NCI-H2227 treated with DMSO at 0.1 percent for 48 hours (cell line): Measurements from ENCODE around the gene SLC4A1.
A peak's percentile ranks its signal among the peaks of the same experiment; 100 is the strongest.

ENCODE experiments used
- DNase-seq: peaks from one replicate; lab custom pipeline; 2025; lab: John Stamatoyannopoulos, UW

The SLC4A1 gene

DNA sequence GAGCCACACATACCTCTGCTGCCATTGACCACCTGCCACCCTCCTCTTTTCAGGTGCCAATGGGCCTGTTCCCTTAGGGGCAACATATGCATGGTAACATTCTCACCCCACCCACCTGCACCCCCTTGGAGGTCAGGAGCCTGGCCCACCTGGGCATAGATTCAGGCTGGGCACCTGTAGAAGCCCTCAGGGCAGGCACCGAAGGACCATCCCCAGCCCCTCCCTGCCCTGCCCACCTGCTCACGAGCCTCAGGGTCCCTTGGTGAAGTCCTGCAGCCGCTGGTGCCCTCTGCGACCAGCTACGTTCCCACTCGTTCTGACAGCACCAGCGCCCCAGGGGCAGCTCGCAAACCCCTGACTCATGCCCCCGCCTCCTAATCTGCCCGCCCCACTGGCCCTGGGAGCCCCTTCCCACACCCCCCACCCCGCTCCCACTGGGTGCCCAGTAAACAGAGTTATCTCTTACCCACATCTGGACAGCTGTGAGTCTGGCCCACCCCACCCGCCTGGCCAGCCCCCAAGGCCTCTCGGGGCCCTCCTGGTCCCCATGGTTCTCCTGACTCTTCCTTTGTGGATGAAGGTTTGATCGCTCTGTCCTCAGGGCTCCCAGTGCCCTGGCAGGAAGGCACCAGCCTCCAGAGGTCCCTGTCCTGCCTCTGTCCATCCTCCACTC lies at the start of gene SLC4A1:
TSS of gene SLC4A1 (minus strand) at position 318 of the 673 bp plus-strand sequence. CDS start 5,269 bp downstream, outside the sequence.
- DNase-seq, result no peak

- no peak for DNase-seq
Measured at GRCh38 chr17:44317545-44317944, 49.6 kb upstream of the SLC4A1 start.

GRCh38 chr17:44315760-44316731 lies 48.1 kb upstream of the SLC4A1 start:
- DNase-seq, result no peak

DNA sequence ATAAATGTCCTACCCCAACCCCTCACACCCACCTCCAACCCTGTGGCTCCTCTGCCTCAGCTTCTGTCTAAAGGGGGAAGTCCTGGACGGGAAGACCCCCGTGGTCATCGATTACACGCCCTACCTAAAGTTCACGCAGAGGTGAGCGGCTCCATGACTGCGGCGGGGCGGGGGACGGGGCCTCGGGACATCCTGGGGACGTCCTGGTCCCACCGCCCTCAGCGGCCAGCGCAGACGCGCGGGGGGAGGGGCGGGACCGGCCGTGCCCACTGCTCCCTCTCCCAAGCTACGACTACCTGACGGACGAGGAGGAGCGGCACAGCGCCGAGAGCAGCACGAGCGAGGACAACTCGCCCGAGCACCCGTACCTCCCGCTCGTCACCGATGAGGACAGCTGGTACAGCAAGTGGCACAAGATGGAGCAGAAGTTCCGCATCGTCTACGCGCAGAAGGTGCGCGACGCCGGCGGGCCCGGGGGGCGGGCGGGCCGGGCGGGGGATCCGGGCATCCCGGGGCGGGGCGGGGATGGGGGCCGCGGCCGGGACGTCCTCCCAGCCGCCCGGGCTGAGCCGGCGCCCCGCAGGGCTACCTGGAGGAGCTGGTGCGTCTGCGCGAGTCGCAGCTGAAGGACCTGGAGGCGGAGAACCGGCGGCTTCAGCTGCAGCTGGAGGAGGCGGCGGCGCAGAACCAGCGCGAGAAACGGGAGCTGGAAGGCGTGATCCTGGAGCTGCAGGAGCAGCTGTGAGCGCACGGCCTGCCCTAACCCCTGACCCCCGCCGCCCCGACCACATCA lies 47.1 kb upstream of the SLC4A1 start:
- no peak for DNase-seq

- DNase-seq, result no peak
Measured at GRCh38 chr17:44314524-44314868, 46.6 kb upstream of the SLC4A1 start.

DNA sequence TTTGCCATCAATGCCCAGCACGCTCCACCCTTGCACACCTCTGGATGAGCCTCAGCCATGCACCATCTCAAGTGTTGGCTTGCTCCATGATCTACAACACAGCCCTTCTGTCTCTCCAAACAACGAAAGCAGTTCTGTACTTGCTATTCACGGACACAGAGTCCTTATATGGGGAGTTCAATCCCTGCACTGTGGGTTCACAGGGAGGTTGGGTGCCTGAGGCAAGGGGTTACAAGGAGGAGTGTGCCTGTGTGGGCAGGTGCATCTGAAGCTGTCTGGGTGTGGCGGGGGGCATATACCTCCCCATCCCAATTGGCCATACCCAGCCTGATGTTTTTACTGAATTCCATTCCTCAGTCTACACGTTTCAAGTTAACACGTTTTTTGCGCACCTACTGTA lies 46.1 kb upstream of the SLC4A1 start:
- DNase-seq, result no peak

DNA sequence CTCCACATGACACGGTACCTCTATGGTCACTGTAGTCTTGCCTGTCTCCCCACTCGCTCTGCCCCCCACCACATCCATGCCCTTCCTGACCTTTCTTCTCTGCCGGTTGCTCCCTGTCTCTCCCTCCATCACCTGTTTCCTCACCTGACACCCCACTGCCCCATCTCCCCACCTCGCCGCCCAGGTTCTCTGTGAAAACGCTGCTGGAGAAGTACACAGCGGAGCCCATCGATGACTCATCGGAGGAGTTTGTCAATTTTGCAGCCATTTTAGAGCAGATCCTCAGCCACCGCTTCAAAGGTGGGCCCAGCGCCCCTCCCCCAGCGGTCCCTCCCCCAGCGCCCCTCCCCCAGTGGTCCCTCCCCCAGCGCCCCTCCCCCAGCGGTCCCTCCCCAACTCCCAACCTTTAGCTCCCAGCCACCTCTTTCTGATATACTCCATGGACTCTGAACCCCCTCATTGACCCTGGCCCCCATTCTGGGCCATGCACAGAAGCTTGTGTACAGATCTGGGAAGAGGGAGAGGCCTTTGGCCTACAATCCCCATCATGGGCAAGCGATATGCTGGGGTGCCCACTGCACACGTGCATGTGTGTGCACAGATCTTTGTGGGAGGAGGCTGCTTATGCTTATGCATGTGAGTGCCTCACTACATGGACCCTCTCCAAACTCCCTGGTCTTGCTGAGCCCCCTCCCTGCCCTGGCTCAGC lies 44.6 kb upstream of the SLC4A1 start:
- no peak for DNase-seq

- DNase-seq, result no peak
Measured at GRCh38 chr17:44311562-44312181, 43.7 kb upstream of the SLC4A1 start.

- DNase-seq, result no peak
Measured at GRCh38 chr17:44310609-44311376, 42.9 kb upstream of the SLC4A1 start.

DNA sequence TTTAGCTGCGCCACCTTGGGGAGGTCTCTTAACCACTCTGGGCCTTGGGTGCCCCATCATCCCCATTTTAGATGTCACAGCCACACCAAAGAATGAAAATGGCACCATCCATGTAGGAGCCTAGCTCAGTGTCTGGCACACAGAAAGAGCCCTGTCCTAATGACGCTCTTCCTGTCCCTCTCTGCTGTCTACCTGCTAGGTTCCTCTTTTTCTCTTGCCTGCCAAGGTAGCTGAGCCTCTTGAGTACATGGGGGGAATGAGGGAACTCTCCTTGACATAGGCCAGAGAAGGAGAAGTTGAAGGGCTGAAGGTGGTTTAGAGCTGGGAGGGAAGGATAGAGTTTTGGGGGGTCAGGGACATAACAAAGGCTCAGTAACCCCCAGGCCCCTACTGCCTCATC lies 42.3 kb upstream of the SLC4A1 start:
- DNase-seq, result no peak

- DNase-seq, result no peak
Measured at GRCh38 chr17:44309472-44309871, 41.5 kb upstream of the SLC4A1 start.

DNA sequence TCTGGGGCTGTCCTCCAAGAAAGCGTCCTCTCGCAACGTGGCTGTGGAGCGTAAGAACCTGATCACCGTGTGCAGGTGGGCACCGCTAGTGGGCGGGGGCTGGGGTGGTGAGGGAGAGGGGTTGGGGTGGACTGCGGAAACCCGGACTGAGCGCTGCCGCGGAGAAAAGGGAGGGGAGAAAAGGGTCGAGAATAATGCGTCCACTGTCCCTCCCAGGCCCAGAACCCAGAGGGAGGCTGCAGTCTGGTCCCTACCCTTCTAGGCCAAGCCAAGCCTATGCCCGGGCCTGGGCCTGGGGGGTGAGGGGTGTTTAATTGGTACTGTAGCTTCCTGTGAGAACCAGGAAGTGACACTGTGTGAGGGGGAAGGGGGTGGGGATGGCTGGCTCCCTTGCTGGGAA lies 40.9 kb upstream of the SLC4A1 start:
- peak; percentile 51 for DNase-seq

- DNase-seq, result peak; percentile 84
Measured at GRCh38 chr17:44308320-44308818, 40.4 kb upstream of the SLC4A1 start, which contains the start of gene RUNDC3A. Gene RUNDC3A, plus strand, starts transcription at chr17:44308601. Its CDS starts 232 bp downstream, at chr17:44308833.

DNA sequence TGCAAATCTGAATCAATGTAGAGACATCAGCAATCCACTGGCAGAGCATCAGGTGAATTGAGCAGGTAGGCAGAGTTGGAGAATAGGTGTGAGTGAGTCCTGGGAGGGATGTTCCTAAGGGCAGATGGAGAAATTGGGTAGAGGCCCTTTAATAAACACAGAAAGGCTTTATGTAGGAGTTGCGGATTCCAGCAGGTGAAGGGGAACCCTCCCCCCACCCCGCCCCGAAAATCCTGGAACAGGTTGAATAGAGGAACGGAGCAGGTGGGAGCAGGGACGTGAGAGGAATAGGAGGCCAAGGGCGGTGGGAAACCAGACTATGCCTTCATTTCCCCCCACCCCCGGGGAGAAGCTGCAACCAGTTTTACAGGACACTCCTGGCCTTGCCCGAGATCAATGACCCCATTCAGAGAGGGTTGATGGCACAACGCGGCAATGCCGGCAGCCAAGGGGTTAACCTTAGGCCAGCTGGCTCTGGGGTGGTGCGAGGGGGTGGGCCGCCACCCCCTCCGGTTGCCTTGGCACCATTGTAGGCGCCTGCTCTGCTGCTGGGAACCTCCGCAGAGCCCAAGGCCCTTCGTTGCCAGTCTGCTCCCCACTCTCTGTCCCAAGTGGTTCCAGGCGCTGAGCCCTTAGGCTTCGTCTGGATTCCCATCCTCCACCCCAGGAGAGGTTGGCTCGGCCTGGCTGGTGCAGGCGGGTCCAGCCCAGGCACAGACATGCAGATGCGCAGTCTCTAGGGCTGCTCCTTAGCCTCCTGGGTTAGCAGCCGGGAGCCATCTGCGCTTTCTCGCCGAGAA lies 39.7 kb upstream of the SLC4A1 start:
- peak; percentile 72 for DNase-seq

- no peak for DNase-seq
Measured at GRCh38 chr17:44304651-44305050, 36.7 kb upstream of the SLC4A1 start.

DNA sequence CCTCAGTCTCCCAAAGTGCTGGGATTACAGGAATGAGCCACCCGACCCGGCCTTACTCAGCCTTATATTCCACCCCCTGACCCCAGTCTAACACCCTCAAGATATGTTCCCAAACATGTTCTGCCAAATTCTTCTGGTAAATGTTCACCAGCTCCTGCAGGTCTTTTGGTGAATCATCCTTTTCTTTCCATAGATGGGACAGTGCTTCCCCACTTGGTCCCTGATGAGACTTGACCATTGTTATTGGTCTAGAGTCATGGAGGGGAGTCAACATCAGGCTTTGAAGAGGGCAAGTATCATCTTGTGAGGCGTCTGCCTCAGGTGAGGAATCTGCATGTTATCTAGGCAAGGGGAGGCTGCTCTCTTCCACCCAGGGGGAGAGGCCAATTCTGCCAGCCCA lies 30.0 kb upstream of the SLC4A1 start:
- DNase-seq, result no peak

DNA sequence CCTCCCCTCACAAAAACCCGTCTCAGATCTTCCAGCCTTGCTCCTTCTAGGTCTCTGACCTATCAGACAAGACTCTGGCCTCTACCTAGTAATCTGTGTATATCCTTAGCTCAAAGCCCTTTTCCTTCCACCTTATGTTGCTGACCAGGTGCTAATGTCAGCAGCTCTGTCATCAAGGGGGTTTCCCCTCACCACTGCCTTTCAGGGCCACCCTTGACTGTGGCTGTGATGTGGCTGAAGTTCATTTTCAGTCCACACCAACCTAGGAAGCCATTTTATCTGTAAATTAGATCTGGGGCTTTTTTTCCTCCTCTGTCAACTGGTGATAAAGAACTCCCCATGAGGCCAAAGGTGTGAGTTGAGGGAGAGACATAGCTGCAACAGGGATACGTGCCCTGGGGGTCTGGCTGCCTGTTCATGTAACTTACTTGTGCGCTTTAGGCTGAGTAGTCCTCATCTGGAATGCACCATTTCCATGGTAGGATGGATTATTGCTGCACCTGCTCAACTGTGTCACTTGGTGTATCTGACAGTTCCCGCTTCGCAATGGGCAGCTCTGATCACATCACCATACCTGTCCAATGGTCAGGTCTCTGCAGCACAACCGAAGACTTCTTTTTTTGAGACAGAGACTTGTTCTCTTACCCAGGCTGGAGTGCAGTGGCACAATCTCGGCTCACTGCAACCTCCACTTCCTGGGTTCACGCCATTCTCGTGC lies 25.7 kb upstream of the SLC4A1 start:
- DNase-seq, result no peak

- DNase-seq, result no peak
Measured at GRCh38 chr17:44287651-44288050, 19.7 kb upstream of the SLC4A1 start.

GRCh38 chr17:44284024-44284400 lies 16.1 kb upstream of the SLC4A1 start:
- no peak for DNase-seq
